ENCODE data around the gene VSTM2L.

DNA sequence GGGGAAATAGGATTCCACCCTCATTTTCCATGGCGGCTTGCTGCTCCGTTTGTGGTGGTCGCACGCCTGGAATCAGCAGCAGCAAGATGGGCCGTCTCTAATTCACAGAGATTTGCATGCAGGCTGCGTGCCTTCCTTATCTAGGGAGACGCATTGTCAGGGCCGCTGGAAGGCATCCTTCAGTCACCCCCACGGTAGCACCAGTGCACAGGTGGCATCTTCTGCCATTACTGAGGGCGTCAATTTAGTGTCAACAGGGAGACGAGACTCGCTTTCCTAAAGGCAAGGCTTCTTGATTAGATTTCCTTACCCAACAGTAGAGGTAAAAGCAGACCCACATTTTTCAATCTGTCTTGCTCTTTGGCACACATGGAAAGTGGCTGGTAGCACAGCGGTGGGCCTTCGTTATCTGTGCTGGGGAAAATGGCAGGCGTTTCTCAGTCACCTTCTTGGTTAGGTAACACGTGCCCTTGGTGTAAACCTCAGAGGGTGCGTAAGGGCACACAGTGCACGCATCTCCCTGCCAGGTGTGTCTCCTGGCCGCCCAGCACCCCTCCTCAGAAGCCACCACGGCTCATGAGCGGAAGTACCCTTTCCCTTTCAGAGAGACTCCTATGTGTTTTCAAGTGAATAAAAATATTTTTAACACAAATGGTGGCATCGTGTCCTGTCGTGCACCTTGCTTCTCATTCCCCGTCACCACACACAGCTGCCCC is 27.3 kb upstream of the VSTM2L start:
- TF ChIP-seq EP300 (IDR thresholded peaks at IDR 0.05), result no peak
- TF ChIP-seq, protein P1, sequence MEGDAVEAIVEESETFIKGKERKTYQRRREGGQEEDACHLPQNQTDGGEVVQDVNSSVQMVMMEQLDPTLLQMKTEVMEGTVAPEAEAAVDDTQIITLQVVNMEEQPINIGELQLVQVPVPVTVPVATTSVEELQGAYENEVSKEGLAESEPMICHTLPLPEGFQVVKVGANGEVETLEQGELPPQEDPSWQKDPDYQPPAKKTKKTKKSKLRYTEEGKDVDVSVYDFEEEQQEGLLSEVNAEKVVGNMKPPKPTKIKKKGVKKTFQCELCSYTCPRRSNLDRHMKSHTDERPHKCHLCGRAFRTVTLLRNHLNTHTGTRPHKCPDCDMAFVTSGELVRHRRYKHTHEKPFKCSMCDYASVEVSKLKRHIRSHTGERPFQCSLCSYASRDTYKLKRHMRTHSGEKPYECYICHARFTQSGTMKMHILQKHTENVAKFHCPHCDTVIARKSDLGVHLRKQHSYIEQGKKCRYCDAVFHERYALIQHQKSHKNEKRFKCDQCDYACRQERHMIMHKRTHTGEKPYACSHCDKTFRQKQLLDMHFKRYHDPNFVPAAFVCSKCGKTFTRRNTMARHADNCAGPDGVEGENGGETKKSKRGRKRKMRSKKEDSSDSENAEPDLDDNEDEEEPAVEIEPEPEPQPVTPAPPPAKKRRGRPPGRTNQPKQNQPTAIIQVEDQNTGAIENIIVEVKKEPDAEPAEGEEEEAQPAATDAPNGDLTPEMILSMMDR (IDR thresholded peaks at IDR 0.05), result no peak

Data from suprapubic skin (tissue), 3 donors.